Measurements from ENCODE around the gene SLC34A3.

- TF ChIP-seq, protein P1, sequence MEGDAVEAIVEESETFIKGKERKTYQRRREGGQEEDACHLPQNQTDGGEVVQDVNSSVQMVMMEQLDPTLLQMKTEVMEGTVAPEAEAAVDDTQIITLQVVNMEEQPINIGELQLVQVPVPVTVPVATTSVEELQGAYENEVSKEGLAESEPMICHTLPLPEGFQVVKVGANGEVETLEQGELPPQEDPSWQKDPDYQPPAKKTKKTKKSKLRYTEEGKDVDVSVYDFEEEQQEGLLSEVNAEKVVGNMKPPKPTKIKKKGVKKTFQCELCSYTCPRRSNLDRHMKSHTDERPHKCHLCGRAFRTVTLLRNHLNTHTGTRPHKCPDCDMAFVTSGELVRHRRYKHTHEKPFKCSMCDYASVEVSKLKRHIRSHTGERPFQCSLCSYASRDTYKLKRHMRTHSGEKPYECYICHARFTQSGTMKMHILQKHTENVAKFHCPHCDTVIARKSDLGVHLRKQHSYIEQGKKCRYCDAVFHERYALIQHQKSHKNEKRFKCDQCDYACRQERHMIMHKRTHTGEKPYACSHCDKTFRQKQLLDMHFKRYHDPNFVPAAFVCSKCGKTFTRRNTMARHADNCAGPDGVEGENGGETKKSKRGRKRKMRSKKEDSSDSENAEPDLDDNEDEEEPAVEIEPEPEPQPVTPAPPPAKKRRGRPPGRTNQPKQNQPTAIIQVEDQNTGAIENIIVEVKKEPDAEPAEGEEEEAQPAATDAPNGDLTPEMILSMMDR (IDR thresholded peaks at IDR 0.05; ENCODE audit: low read length): no peak
- no peak for TF ChIP-seq EZH2phosphoT487 (IDR thresholded peaks at IDR 0.05; ENCODE audit: low read length)
These were observed 29.4 kb upstream of the SLC34A3 start for GRCh38 chr9:137201205-137201868.

Data from MM.1S (cell line).